T1000 (cell line): Measurements from ENCODE around the gene BCL11A.

Source experiments
- DNase-seq: peaks from one replicate; lab custom pipeline; 2025; ENCODE audit warnings: mixed read lengths; lab: John Stamatoyannopoulos, UW

The BCL11A gene

GRCh38 chr2:60406192-60406591 lies 147.3 kb downstream of the BCL11A start:
- no peak for DNase-seq

DNA sequence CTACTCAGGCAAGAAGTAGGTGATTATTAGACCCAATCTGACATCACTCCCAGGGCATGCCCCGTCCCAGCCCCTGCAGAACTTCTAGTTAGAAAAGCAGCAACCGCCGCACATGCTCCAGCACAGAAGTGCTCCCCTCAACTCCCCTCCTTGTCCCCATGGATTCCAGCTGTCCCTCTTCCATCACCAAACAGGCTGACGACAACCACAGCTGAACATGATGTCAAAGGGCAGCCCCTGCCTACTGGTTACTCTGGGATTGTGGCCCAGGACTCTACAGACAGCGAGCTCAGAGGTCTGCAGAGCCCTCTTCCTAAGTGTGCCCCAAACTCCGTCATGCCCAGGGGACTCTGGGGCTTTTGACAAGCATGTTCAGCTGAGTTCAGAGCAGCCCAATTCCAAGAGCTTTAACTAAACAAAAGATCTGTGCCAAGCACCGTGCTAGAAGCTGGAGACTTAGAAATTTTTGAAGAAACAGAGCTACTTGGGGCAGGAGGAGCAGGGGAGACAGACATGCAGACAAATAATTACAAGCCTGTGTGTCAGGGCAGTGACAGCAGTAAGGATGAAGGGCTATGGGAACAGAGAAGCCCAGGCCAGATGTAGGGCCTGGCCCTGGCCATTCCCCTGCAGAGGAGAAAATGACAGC lies 148.1 kb downstream of the BCL11A start:
- DNase-seq: no peak
